ENCODE measurements around the gene HMCN2.

HMCN2 gene

GRCh38 chr9:130343445-130343918, 77.9 kb downstream of the HMCN2 start:
- H3K9ac ChIP-seq (ENCODE audit: low read depth in 1 of 2, low read length in 2 of 2), result no peak overlapping the region
- H3K27me3 ChIP-seq (ENCODE audit: control insufficient read depth in 2 of 2, insufficient read depth in 2 of 2, low read length in 2 of 2), result no peaks in the 10 kb centered on the region
- H3K36me3 ChIP-seq (ENCODE audit: control insufficient read depth in 2 of 2, insufficient read depth in 2 of 2, low read length in 2 of 2), result no peaks in the 10 kb centered on the region

DNA sequence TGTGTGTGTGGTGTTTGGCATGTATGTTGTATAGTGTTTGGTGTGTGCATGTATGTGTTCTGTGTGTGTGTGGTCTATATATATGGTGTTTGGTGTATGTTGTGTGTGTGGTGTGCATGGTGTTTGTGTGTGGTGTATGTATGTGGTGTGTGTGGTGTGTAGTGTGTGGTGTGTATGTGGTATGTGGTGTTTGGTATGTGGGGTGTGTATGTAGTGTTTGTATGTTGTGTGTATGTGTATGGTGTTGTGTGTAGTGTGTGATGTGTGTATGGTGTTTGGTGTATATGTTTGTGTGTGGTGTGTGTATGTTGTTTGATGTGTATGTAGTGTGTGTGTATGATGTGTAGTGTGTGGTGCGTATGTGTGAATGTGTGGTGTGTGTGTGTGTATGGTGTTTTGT, 78.8 kb downstream of the HMCN2 start:
- Histone ChIP-seq H3K36me3 (ENCODE audit: control insufficient read depth in 2 of 2, insufficient read depth in 2 of 2, low read length in 2 of 2) (no peaks in the 10 kb centered on the region), H3K27ac (ENCODE audit: low read depth in 2 of 2, low read length in 2 of 2) (no peak overlapping the region), H3K9me3 (ENCODE audit: control insufficient read depth in 2 of 2, low read length in 2 of 2) (no peaks in the 10 kb centered on the region), H3K27me3 (ENCODE audit: control insufficient read depth in 2 of 2, insufficient read depth in 2 of 2, low read length in 2 of 2) (no peaks in the 10 kb centered on the region), H3K9ac (ENCODE audit: low read depth in 1 of 2, low read length in 2 of 2) (no peak overlapping the region), H3K4me1 (ENCODE audit: control insufficient read depth in 2 of 2, insufficient read depth in 2 of 2, low read length in 2 of 2) (no peaks in the 10 kb centered on the region), H3K4me3 (ENCODE audit: low read length in 2 of 2) (no peak overlapping the region)

More at GRCh38 chr9:130343445-130343918, 77.9 kb downstream of the HMCN2 start:
- Histone ChIP-seq H3K4me1 (ENCODE audit: control insufficient read depth in 2 of 2, insufficient read depth in 2 of 2, low read length in 2 of 2) (no peaks in the 10 kb centered on the region), H3K9me3 (ENCODE audit: control insufficient read depth in 2 of 2, low read length in 2 of 2) (no peaks in the 10 kb centered on the region), H3K27ac (ENCODE audit: low read depth in 2 of 2, low read length in 2 of 2) (no peak overlapping the region), H3K4me3 (ENCODE audit: low read length in 2 of 2) (no peak overlapping the region)

DNA sequence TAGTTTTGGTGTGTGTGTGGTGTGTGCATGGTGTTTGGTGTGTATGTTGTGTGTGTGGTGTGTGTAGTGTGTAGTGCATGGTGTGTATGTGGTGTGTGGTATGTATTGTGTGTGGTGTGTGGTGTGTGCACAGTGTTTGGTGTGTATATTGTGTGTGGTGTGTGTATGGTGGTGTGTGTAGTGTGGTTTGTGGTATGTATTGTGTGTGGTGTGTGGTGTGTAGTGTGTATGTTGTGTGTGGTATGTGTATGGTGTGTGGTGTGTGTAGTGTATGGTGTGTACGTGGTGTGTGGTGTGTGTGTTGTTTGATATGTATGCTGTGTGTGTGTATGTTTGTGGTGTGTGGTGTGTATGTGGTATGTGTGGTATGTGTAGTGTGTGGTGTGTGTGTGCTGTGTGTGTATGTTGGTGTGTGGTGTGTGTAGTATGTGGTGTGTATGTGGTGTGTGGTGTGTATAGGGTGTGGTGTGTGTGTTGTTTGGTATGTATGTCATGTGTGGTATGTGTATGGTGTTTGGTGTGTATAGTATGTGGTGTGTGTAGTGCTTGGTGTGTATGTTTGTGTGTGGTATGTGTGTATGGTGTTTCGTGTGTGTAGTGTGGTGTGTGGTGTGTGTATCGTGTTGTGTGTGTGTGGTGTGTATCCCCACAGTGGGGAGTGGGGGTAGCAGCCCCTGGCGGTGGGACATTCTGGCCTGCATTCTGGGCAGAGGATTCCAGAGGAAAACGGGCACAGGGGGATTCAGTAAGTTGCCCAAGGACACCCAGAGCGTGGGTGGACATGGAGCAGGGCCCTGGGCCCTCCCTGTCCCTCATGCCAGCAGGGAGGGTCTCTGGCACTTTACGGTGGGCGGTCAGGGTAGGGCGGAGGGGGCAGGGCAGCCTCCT, 79.7 kb downstream of the HMCN2 start:
- H3K36me3 ChIP-seq (ENCODE audit: control insufficient read depth in 2 of 2, insufficient read depth in 2 of 2, low read length in 2 of 2), result no peaks in the 10 kb centered on the region
- H3K4me1 ChIP-seq (ENCODE audit: control insufficient read depth in 2 of 2, insufficient read depth in 2 of 2, low read length in 2 of 2), result no peaks in the 10 kb centered on the region
- no peak overlapping the region for H3K4me3 ChIP-seq (ENCODE audit: low read length in 2 of 2)
- no peaks in the 10 kb centered on the region for H3K27me3 ChIP-seq (ENCODE audit: control insufficient read depth in 2 of 2, insufficient read depth in 2 of 2, low read length in 2 of 2)
- H3K9me3 ChIP-seq (ENCODE audit: control insufficient read depth in 2 of 2, low read length in 2 of 2), result no peaks in the 10 kb centered on the region
- H3K27ac ChIP-seq (ENCODE audit: low read depth in 2 of 2, low read length in 2 of 2), result no peak overlapping the region
- H3K9ac ChIP-seq (ENCODE audit: low read depth in 1 of 2, low read length in 2 of 2), result no peak overlapping the region

GRCh38 chr9:130345897-130346385, 80.4 kb downstream of the HMCN2 start:
- no peak overlapping the region for H3K4me3 ChIP-seq (ENCODE audit: low read length in 2 of 2)
- H3K27me3 ChIP-seq (ENCODE audit: control insufficient read depth in 2 of 2, insufficient read depth in 2 of 2, low read length in 2 of 2), result no peaks in the 10 kb centered on the region
- no peaks in the 10 kb centered on the region for H3K4me1 ChIP-seq (ENCODE audit: control insufficient read depth in 2 of 2, insufficient read depth in 2 of 2, low read length in 2 of 2)
- no peaks in the 10 kb centered on the region for H3K9me3 ChIP-seq (ENCODE audit: control insufficient read depth in 2 of 2, low read length in 2 of 2)
- H3K36me3 ChIP-seq (ENCODE audit: control insufficient read depth in 2 of 2, insufficient read depth in 2 of 2, low read length in 2 of 2), result no peaks in the 10 kb centered on the region
- no peak overlapping the region for H3K27ac ChIP-seq (ENCODE audit: low read depth in 2 of 2, low read length in 2 of 2)
- no peak overlapping the region for H3K9ac ChIP-seq (ENCODE audit: low read depth in 1 of 2, low read length in 2 of 2)

GRCh38 chr9:130346431-130346830, 80.9 kb downstream of the HMCN2 start:
- no peak overlapping the region for H3K27ac ChIP-seq (ENCODE audit: low read depth in 2 of 2, low read length in 2 of 2)
- no peaks in the 10 kb centered on the region for H3K9me3 ChIP-seq (ENCODE audit: control insufficient read depth in 2 of 2, low read length in 2 of 2)
- no peak overlapping the region for H3K4me3 ChIP-seq (ENCODE audit: low read length in 2 of 2)
- H3K4me1 ChIP-seq (ENCODE audit: control insufficient read depth in 2 of 2, insufficient read depth in 2 of 2, low read length in 2 of 2), result no peaks in the 10 kb centered on the region
- no peaks in the 10 kb centered on the region for H3K36me3 ChIP-seq (ENCODE audit: control insufficient read depth in 2 of 2, insufficient read depth in 2 of 2, low read length in 2 of 2)
- no peak overlapping the region for H3K9ac ChIP-seq (ENCODE audit: low read depth in 1 of 2, low read length in 2 of 2)
- no peaks in the 10 kb centered on the region for H3K27me3 ChIP-seq (ENCODE audit: control insufficient read depth in 2 of 2, insufficient read depth in 2 of 2, low read length in 2 of 2)

DNA sequence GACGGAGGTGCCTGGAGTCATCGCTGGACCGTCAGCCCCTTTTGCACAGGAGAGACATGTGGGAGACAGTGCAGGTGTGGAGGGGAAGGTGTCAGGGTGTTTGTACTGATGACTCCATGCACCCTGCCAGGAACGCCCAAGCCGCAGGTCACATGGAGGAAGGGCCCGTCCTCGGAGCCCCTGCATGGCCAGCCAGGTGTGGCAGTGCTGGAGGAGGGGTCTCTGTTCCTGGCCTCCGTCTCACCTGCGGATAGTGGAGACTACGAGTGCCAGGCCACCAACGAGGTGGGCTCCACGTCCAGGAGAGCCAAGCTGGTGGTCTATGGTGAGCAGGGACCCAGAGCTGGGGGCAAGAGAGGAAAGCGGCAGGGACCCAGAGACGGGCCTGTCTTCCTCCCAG, 81.5 kb downstream of the HMCN2 start:
- Histone ChIP-seq H3K27ac (ENCODE audit: low read depth in 2 of 2, low read length in 2 of 2) (no peak overlapping the region), H3K9ac (ENCODE audit: low read depth in 1 of 2, low read length in 2 of 2) (no peak overlapping the region), H3K9me3 (ENCODE audit: control insufficient read depth in 2 of 2, low read length in 2 of 2) (no peaks in the 10 kb centered on the region), H3K4me1 (ENCODE audit: control insufficient read depth in 2 of 2, insufficient read depth in 2 of 2, low read length in 2 of 2) (no peaks in the 10 kb centered on the region), H3K36me3 (ENCODE audit: control insufficient read depth in 2 of 2, insufficient read depth in 2 of 2, low read length in 2 of 2) (no peaks in the 10 kb centered on the region), H3K27me3 (ENCODE audit: control insufficient read depth in 2 of 2, insufficient read depth in 2 of 2, low read length in 2 of 2) (no peaks in the 10 kb centered on the region), H3K4me3 (ENCODE audit: low read length in 2 of 2) (no peak overlapping the region)

- H3K9ac ChIP-seq (ENCODE audit: low read depth in 1 of 2, low read length in 2 of 2), result no peak overlapping the region
- H3K4me3 ChIP-seq (ENCODE audit: low read length in 2 of 2), result no peak overlapping the region
- no peaks in the 10 kb centered on the region for H3K27me3 ChIP-seq (ENCODE audit: control insufficient read depth in 2 of 2, insufficient read depth in 2 of 2, low read length in 2 of 2)
- H3K4me1 ChIP-seq (ENCODE audit: control insufficient read depth in 2 of 2, insufficient read depth in 2 of 2, low read length in 2 of 2), result peaks cover 5 to 7% of the 10 kb centered on the region in 2 donors
- H3K9me3 ChIP-seq (ENCODE audit: control insufficient read depth in 2 of 2, low read length in 2 of 2), result no peaks in the 10 kb centered on the region
- no peaks in the 10 kb centered on the region for H3K36me3 ChIP-seq (ENCODE audit: control insufficient read depth in 2 of 2, insufficient read depth in 2 of 2, low read length in 2 of 2)
- no peak overlapping the region for H3K27ac ChIP-seq (ENCODE audit: low read depth in 2 of 2, low read length in 2 of 2)
Measured at GRCh38 chr9:130347931-130348330, 82.4 kb downstream of the HMCN2 start.

DNA sequence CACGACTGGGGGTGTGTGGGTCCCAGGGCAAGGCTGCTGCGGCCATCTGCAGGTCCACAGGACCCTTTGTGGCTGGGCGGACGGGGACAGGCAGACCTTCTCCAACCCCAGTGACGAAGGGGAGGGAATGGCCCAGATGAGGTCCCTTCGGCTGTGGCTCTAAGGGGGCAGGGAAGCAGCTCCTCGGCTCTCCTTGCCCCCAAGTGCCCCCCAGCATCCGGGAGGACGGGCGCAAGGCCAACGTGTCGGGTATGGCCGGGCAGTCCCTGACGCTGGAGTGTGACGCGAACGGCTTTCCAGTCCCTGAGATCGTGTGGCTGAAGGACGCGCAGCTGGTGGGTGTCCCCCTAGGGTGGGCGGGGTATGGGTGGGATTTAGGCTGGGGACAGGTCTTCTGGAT, 82.8 kb downstream of the HMCN2 start:
- no peaks in the 10 kb centered on the region for H3K27me3 ChIP-seq (ENCODE audit: control insufficient read depth in 2 of 2, insufficient read depth in 2 of 2, low read length in 2 of 2)
- no peak overlapping the region for H3K4me3 ChIP-seq (ENCODE audit: low read length in 2 of 2)
- H3K36me3 ChIP-seq (ENCODE audit: control insufficient read depth in 2 of 2, insufficient read depth in 2 of 2, low read length in 2 of 2), result no peaks in the 10 kb centered on the region
- no peaks in the 10 kb centered on the region for H3K9me3 ChIP-seq (ENCODE audit: control insufficient read depth in 2 of 2, low read length in 2 of 2)
- H3K4me1 ChIP-seq (ENCODE audit: control insufficient read depth in 2 of 2, insufficient read depth in 2 of 2, low read length in 2 of 2), result peaks cover 5 to 7% of the 10 kb centered on the region in 2 donors
- no peak overlapping the region for H3K9ac ChIP-seq (ENCODE audit: low read depth in 1 of 2, low read length in 2 of 2)
- no peak overlapping the region for H3K27ac ChIP-seq (ENCODE audit: low read depth in 2 of 2, low read length in 2 of 2)

DNA sequence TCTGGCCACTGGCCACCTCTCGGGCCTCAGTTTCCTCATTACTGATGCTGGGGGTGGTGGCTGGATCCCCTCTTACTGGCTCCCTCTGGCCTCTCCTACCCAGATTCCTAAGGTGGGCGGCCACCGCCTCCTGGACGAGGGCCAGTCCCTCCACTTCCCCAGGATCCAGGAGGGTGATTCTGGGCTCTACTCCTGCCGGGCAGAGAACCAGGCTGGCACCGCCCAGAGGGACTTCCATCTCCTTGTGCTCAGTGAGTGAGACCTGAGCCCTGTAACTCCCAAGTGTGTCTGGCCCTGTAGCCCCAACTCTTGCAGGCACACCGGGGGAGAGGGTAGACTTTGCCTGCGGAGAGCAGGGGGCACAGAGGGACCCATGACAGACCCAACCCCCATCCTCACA, 83.3 kb downstream of the HMCN2 start:
- H3K4me1 ChIP-seq (ENCODE audit: control insufficient read depth in 2 of 2, insufficient read depth in 2 of 2, low read length in 2 of 2), result peaks cover 5 to 7% of the 10 kb centered on the region in 2 donors
- no peak overlapping the region for H3K27ac ChIP-seq (ENCODE audit: low read depth in 2 of 2, low read length in 2 of 2)
- H3K4me3 ChIP-seq (ENCODE audit: low read length in 2 of 2), result no peak overlapping the region
- H3K9me3 ChIP-seq (ENCODE audit: control insufficient read depth in 2 of 2, low read length in 2 of 2), result no peaks in the 10 kb centered on the region
- no peak overlapping the region for H3K9ac ChIP-seq (ENCODE audit: low read depth in 1 of 2, low read length in 2 of 2)
- H3K27me3 ChIP-seq (ENCODE audit: control insufficient read depth in 2 of 2, insufficient read depth in 2 of 2, low read length in 2 of 2), result no peaks in the 10 kb centered on the region
- H3K36me3 ChIP-seq (ENCODE audit: control insufficient read depth in 2 of 2, insufficient read depth in 2 of 2, low read length in 2 of 2), result no peaks in the 10 kb centered on the region

DNA sequence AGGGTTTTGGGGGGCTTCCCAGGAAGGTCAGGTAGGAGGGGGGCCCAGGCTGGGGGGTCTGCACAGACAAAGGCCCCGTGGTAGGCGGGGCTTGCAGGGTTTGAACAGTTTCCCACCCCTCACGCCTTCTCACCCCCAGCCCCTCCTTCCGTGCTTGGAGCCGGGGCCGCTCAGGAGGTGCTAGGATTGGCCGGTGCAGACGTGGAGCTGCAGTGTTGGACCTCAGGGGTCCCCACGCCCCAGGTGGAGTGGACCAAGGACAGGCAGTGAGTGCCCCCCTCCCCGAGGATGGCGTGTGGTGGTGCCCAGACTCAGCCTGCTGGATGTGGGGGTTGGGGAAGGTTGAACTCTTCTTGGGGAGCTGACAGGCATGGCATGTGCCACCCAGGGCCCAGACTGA, 83.8 kb downstream of the HMCN2 start:
- Histone ChIP-seq H3K27me3 (ENCODE audit: control insufficient read depth in 2 of 2, insufficient read depth in 2 of 2, low read length in 2 of 2) (no peaks in the 10 kb centered on the region), H3K4me1 (ENCODE audit: control insufficient read depth in 2 of 2, insufficient read depth in 2 of 2, low read length in 2 of 2) (peaks cover 5 to 7% of the 10 kb centered on the region in 2 donors), H3K9me3 (ENCODE audit: control insufficient read depth in 2 of 2, low read length in 2 of 2) (no peaks in the 10 kb centered on the region), H3K27ac (ENCODE audit: low read depth in 2 of 2, low read length in 2 of 2) (no peak overlapping the region), H3K9ac (ENCODE audit: low read depth in 1 of 2, low read length in 2 of 2) (no peak overlapping the region), H3K4me3 (ENCODE audit: low read length in 2 of 2) (no peak overlapping the region), H3K36me3 (ENCODE audit: control insufficient read depth in 2 of 2, insufficient read depth in 2 of 2, low read length in 2 of 2) (no peaks in the 10 kb centered on the region)

All from mucosa of rectum (tissue), 2 donors.